K562 (cell line): Measurements from ENCODE around the gene TENM4. TPM values are rescaled to one million over a fixed set of nuclear protein-coding genes. Genes with fewer than 3 reads are reported as not detected.

Experiments
- ATAC-seq: fragments of 200-7000 bp; cut with Tn5 transposase; 3 replicates; pipeline ENCODE4 v1.9.1; 2020; ENCODE audit warnings: moderate library complexity
- BruUV-seq: library from RNA; stranded (reverse); fragments of 400-500 nt; replicated peaks from 2 replicates; lab custom pipeline; 2021; lab: Mats Ljungman, UMichigan
- CTCF ChIA-PET: fragments of 300-600 bp; formaldehyde crosslinking; extraction: SDS; loops from one replicate; lab custom pipeline; 2021; ENCODE audit warnings: low intra/inter-chr PET ratio; lab: Yijun Ruan, JAX
- POLR2A ChIA-PET: fragments of 300-600, 350-650 bp; sonication (Branson Sonifier 250); formaldehyde crosslinking; extraction: SDS; loops from one replicate; lab custom pipeline; 2021; ENCODE audit warnings: antibody characterized with exemption, inconsistent platforms; lab: Yijun Ruan, JAX
- DNase-seq, 4 experiments: peaks; one replicate each; pipeline versions ENCODE4 v3.0.0 to v3.0.0-alpha.2; 2011 to 2018; ENCODE audit warnings: low spot score in 3 of 4, mixed read lengths in 3 of 4; ENCODE audit errors: extremely low read depth in 1 of 4
- FAIRE-seq: peaks from 2 replicates; lab custom pipeline; 2011; peaks lifted over from hg19 to GRCh38; lab: Jason Lieb, UNC
- H2AFZ ChIP-seq: 2 replicates; pipeline ENCODE4 v1.6.0; 2011; ENCODE audit warnings: low read depth, low read length, control low read depth, inconsistent platforms
- H3K27ac ChIP-seq: fragments of 200-600 bp; 3 replicates; pipeline ENCODE4 v1.8.0; 2011; ENCODE audit warnings: low read depth, mild to moderate bottlenecking, control low read depth, inconsistent platforms, low read length, moderate library complexity, mixed read lengths; ENCODE audit errors: extremely low read depth
- H3K27me3 ChIP-seq, 2 experiments: fragments of 300-600 bp in 1 of 2; 2 replicates in 1 of 2; 3 replicates in 1 of 2; pipeline versions ENCODE4 v1.6.0 to v1.8.0; 2011; ENCODE audit warnings: inconsistent platforms in 2 of 2, low read length in 2 of 2, mild to moderate bottlenecking in 1 of 2, mixed read lengths in 1 of 2, moderate library complexity in 1 of 2; ENCODE audit not compliant: control insufficient read depth in 2 of 2, insufficient read depth in 2 of 2
- H3K36me3 ChIP-seq: fragments of 300-600 bp; 3 replicates; pipeline ENCODE4 v1.8.0; 2011; ENCODE audit warnings: mild to moderate bottlenecking, low read length, inconsistent platforms; ENCODE audit not compliant: control insufficient read depth, insufficient read depth
- H3K4me1 ChIP-seq, 2 experiments: fragments of 200-600 bp in 1 of 2; replicated peaks in 1 of 2; 2 replicates in 1 of 2; 3 replicates in 1 of 2; pipeline versions ENCODE4 v1.5.1 to v1.8.0; 2011; ENCODE audit warnings: inconsistent platforms in 2 of 2, low read length in 2 of 2, mild to moderate bottlenecking in 1 of 2, mixed read lengths in 1 of 2, moderate library complexity in 1 of 2; ENCODE audit not compliant: control insufficient read depth in 2 of 2, insufficient read depth in 2 of 2
- H3K4me2 ChIP-seq: 2 replicates; pipeline ENCODE4 v1.6.1; 2011; ENCODE audit warnings: low read length, control low read depth, inconsistent platforms, mixed read lengths; ENCODE audit not compliant: insufficient read depth
- H3K4me3 ChIP-seq: fragments of 200-600 bp; sonication (generic), shearing (Covaris generic); 2 replicates; pipeline ENCODE4 v1.5.1; 2016; ENCODE audit warnings: control low read depth, inconsistent platforms
- H3K79me2 ChIP-seq: fragments of 200-600 bp; 3 replicates; pipeline ENCODE4 v1.8.0; 2011; ENCODE audit warnings: low read length, inconsistent platforms; ENCODE audit not compliant: control insufficient read depth, insufficient read depth
- H3K9ac ChIP-seq, 2 experiments: 2 replicates each; pipeline versions ENCODE4 v1.6.0 to v1.6.1; 2011; ENCODE audit warnings: low read depth in 2 of 2, low read length in 2 of 2, control low read depth in 1 of 2, inconsistent platforms in 1 of 2, mild to moderate bottlenecking in 1 of 2, mixed read lengths in 1 of 2; ENCODE audit not compliant: insufficient read depth in 1 of 2
- H3K9me1 ChIP-seq: one replicate; pipeline ENCODE4 v1.6.0; 2011; ENCODE audit warnings: inconsistent platforms, mild to moderate bottlenecking, low read length, moderate library complexity; ENCODE audit not compliant: control insufficient read depth, insufficient read depth
- H3K9me3 ChIP-seq: replicated peaks from 2 replicates; pipeline ENCODE4 v1.5.1; 2011; ENCODE audit warnings: low read depth, low read length, inconsistent platforms; ENCODE audit not compliant: control insufficient read depth, insufficient read depth
- H4K20me1 ChIP-seq: replicated peaks from 2 replicates; pipeline ENCODE4 v1.6.1; 2011; ENCODE audit warnings: low read length, inconsistent platforms, mixed read lengths; ENCODE audit not compliant: control insufficient read depth, insufficient read depth
- BCL6 ChIP-seq: fragments of 250-450 bp; sonication (Bioruptor Pico); IDR thresholded peaks from 2 replicates; pipeline ENCODE4 v1.4.0; 2020
- ELF1 ChIP-seq: fragments of 200-800 bp; sonication (Bioruptor generic); IDR thresholded peaks from 2 replicates; pipeline ENCODE4 v1.6.1; 2016; ENCODE audit warnings: missing genetic modification characterization, missing compliant biosample characterization
- HEY1 ChIP-seq: fragments of 250-450 bp; sonication (Bioruptor Pico); IDR thresholded peaks from 2 replicates; pipeline ENCODE4 v1.5.0; 2020; ENCODE audit warnings: mild to moderate bottlenecking, moderate library complexity, borderline replicate concordance
- MXI1 ChIP-seq: IDR thresholded peaks from 2 replicates; pipeline ENCODE4 v1.6.1; 2011; ENCODE audit warnings: low read depth, mild to moderate bottlenecking, improper control_type of control experiment, low read length
- MYC ChIP-seq, 2 experiments: fragments of 250-450 bp in 1 of 2; sonication (Bioruptor Pico) in 1 of 2; IDR thresholded peaks; 2 replicates each; pipeline versions ENCODE4 v1.5.1 to v1.6.1; 2012 to 2021; ENCODE audit warnings: low read depth in 2 of 2, borderline replicate concordance in 1 of 2, improper control_type of control experiment in 1 of 2, low read length in 1 of 2, mild to moderate bottlenecking in 1 of 2, moderate library complexity in 1 of 2
- NR2C1 ChIP-seq, 2 experiments: fragments of 450-650 bp; IDR thresholded peaks; 2 replicates each; pipeline ENCODE4 v1.6.1; 2017; ENCODE audit warnings: mild to moderate bottlenecking in 2 of 2, antibody characterized with exemption in 1 of 2, inconsistent platforms in 1 of 2, missing compliant biosample characterization in 1 of 2, missing genetic modification characterization in 1 of 2
- RBM17 ChIP-seq: fragments of 200-400 bp; formaldehyde crosslinking; IDR thresholded peaks from 2 replicates; pipeline ENCODE4 v1.6.1; 2017; ENCODE audit warnings: low read depth, mild to moderate bottlenecking, low read length, borderline replicate concordance
- RNF2 ChIP-seq: sonication (generic); IDR thresholded peaks from 2 replicates; pipeline ENCODE4 v1.6.1; 2016
- SAFB ChIP-seq: fragments of 200-400 bp; formaldehyde crosslinking; IDR thresholded peaks from 2 replicates; pipeline ENCODE4 v1.6.1; 2017; ENCODE audit warnings: low read depth, low read length, borderline replicate concordance
- SMAD4 ChIP-seq: fragments of 250-450 bp; sonication (Bioruptor Pico); conservative IDR thresholded peaks from 2 replicates; pipeline ENCODE4 v1.8.0; 2021; ENCODE audit warnings: inconsistent platforms, mild to moderate bottlenecking, moderate library complexity
- SMC3 ChIP-seq: conservative IDR thresholded peaks from 2 replicates; pipeline ENCODE4 v1.6.1; 2011; ENCODE audit warnings: low read depth, low read length, improper control_type of control experiment; ENCODE audit not compliant: insufficient read depth
- WGBS: fragments of 100-300 bp; shearing (Covaris generic); methylation state at CpG from one replicate; pipeline ENCODE4 v1.1.6; 2016; ENCODE audit warnings: low coverage, mixed read lengths; ENCODE audit not compliant: insufficient coverage; ENCODE audit errors: missing lambda C conversion rate; 5-methylcytosine and 5-hydroxymethylcytosine counted together
- in situ Hi-C: fragments of 300-500 bp; cut with MboI; formaldehyde crosslinking; loops from 4 replicates; pipeline ENCODE4 v1.15.0; 2018; ENCODE audit warnings: inconsistent platforms, mixed read lengths
- intact Hi-C: fragments of 100-400 bp; cut with micrococcal nuclease; formaldehyde crosslinking; loops from 2 replicates; pipeline ENCODE4 v1.14.2; 2022
- polyA plus RNA-seq, 8 experiments: library from polyadenylated mRNA; depleted of rRNA in 4 of 8; stranded (reverse) in 5 of 8; unstranded in 3 of 8; fragments of >200 nt; fragmentation: Nextera tagmentation in 2 of 8; fragmentation: Illumina TruSeq in 1 of 8; extraction: Ambion mirVana in 2 of 8; extraction: Trizol in 1 of 8; gene quantifications; 2 replicates each; pipeline versions ENCODE4 v1.2.1 to v1.2.3, GENCODE V29; 2011 to 2014; ENCODE audit warnings: inconsistent platforms in 1 of 8, missing spikeins in 1 of 8
- total RNA-seq, 7 experiments: library from RNA; depleted of rRNA in 6 of 7; stranded (reverse); fragments of >200 nt in 6 of 7; fragmentation: Illumina TruSeq in 2 of 7; extraction: Trizol in 2 of 7; gene quantifications; 2 replicates each; pipeline versions ENCODE4 v1.2.1 to v1.2.3, GENCODE V29; 2011 to 2021; ENCODE audit warnings: low replicate concordance in 1 of 7
- TF ChIP-seq, protein P1 (sequence below): sonication (generic); formaldehyde crosslinking; IDR thresholded peaks from 2 replicates; pipeline ENCODE4 v1.5.0; 2020; ENCODE audit warnings: missing genetic modification reagents
- TF ChIP-seq, protein P2 (sequence below): fragments of 450-650 bp; IDR thresholded peaks from 2 replicates; pipeline ENCODE4 v1.7.0; 2016; ENCODE audit warnings: borderline replicate concordance
- TF ChIP-seq, protein P3 (sequence below): fragments of 450-650 bp; formaldehyde crosslinking; conservative IDR thresholded peaks from 2 replicates; pipeline ENCODE4 v1.4.0; 2022; ENCODE audit warnings: mild to moderate bottlenecking, missing genetic modification characterization
- TF ChIP-seq, protein P4 (sequence below), 2 experiments: IDR thresholded peaks; 2 replicates each; pipeline ENCODE4 v1.6.1; 2011; ENCODE audit warnings: borderline replicate concordance in 1 of 2, control low read depth in 1 of 2, low read depth in 1 of 2, low read length in 1 of 2, mild to moderate bottlenecking in 1 of 2, mixed read lengths in 1 of 2, moderate library complexity in 1 of 2; ENCODE audit not compliant: insufficient read depth in 1 of 2, insufficient read length in 1 of 2, poor library complexity in 1 of 2, severe bottlenecking in 1 of 2; ENCODE audit errors: extremely low read depth in 1 of 2

TENM4 gene
- total and polyA plus RNA-seq, 9 of the 15 experiments (the other 6 are each of a cell fraction or from before 2014, with no cell fraction given), result 0.16 TPM; not detected in 8

DNA sequence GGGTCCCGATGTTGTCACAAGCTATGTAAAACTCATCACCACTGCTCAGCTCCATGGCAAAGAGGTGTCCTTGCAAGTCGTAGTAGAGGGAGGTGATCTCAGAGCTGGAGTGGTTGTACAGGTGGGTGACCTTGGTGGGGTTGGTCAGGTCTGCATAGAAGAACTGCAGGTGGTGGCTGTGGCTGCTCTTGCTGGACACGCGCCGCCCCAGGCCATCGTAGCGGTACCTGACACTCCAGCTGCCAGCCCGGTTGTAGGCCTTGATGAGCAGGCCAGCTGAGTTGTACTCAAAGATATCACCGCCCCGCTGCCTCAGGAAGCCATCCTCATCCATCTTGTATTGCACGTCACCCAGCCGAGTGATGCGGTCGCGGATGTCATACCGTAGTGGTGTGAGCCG lies 771.6 kb downstream of the TENM4 start:
- no peak for FAIRE-seq
- POLR2A ChIA-PET, result interaction anchor here (0.6 to 1.0 kb wide), 2 partner anchors 17 to 23 kb away, joined by 4 to 5 read pairs; no protein-coding TSS in a partner anchor
- no peak overlapping the region for H3K27ac ChIP-seq
- no peaks in the 10 kb centered on the region for H3K9me1 ChIP-seq
- no peaks in the 10 kb centered on the region for H3K79me2 ChIP-seq
- WGBS, result 13% methylated on average over 17 of the region's 17 CpGs
- TF ChIP-seq SMC3 (no peak), NR2C1 (IDR thresholded peaks at IDR 0.05) (no peak), NR2C1 (tag; IDR thresholded peaks at IDR 0.05) (no peak), BCL6 (CRISPR knock-in tag) (no peak), ELF1 (no peak), RNF2 (no peak), HEY1 (no peak), SMAD4 (CRISPR knock-in tag) (no peak), RBM17 (no peak), MYC (IDR thresholded peaks at IDR 0.05; ENCODE audit: low read depth, low read length) (no peak), MYC (CRISPR knock-in tag; IDR thresholded peaks at IDR 0.05; ENCODE audit: borderline replicate concordance, low read depth) (no peak), SAFB (no peak), MXI1 (no peak)
- TF ChIP-seq, protein P1, sequence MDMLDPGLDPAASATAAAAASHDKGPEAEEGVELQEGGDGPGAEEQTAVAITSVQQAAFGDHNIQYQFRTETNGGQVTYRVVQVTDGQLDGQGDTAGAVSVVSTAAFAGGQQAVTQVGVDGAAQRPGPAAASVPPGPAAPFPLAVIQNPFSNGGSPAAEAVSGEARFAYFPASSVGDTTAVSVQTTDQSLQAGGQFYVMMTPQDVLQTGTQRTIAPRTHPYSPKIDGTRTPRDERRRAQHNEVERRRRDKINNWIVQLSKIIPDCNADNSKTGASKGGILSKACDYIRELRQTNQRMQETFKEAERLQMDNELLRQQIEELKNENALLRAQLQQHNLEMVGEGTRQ (CRISPR knock-in tag), result no peak
- TF ChIP-seq, protein P2, sequence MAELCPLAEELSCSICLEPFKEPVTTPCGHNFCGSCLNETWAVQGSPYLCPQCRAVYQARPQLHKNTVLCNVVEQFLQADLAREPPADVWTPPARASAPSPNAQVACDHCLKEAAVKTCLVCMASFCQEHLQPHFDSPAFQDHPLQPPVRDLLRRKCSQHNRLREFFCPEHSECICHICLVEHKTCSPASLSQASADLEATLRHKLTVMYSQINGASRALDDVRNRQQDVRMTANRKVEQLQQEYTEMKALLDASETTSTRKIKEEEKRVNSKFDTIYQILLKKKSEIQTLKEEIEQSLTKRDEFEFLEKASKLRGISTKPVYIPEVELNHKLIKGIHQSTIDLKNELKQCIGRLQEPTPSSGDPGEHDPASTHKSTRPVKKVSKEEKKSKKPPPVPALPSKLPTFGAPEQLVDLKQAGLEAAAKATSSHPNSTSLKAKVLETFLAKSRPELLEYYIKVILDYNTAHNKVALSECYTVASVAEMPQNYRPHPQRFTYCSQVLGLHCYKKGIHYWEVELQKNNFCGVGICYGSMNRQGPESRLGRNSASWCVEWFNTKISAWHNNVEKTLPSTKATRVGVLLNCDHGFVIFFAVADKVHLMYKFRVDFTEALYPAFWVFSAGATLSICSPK, result no peak
- TF ChIP-seq, protein P3, sequence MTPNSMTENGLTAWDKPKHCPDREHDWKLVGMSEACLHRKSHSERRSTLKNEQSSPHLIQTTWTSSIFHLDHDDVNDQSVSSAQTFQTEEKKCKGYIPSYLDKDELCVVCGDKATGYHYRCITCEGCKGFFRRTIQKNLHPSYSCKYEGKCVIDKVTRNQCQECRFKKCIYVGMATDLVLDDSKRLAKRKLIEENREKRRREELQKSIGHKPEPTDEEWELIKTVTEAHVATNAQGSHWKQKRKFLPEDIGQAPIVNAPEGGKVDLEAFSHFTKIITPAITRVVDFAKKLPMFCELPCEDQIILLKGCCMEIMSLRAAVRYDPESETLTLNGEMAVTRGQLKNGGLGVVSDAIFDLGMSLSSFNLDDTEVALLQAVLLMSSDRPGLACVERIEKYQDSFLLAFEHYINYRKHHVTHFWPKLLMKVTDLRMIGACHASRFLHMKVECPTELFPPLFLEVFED, result no peak
- TF ChIP-seq, protein P4, sequence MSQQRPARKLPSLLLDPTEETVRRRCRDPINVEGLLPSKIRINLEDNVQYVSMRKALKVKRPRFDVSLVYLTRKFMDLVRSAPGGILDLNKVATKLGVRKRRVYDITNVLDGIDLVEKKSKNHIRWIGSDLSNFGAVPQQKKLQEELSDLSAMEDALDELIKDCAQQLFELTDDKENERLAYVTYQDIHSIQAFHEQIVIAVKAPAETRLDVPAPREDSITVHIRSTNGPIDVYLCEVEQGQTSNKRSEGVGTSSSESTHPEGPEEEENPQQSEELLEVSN (IDR thresholded peaks at IDR 0.05; ENCODE audit: borderline replicate concordance in 1 of 2, extremely low read depth in 1 of 2, insufficient read depth in 1 of 2, insufficient read length in 1 of 2, low read depth in 1 of 2, low read length in 1 of 2, poor library complexity in 1 of 2, severe bottlenecking in 1 of 2), result no peak
- TF ChIP-seq, all 486 proteins: peak for 0
- peaks cover 0 to 7% of the 10 kb centered on the region in 2 experiments; a peak in 2 of 5 replicates for H3K4me1 ChIP-seq
- H3K9me3 ChIP-seq, result no peaks in the 10 kb centered on the region
- H3K36me3 ChIP-seq, result no peaks in the 10 kb centered on the region
- no peak overlapping the region for H2AFZ ChIP-seq
- in situ Hi-C loops (no loop called here), intact Hi-C loops (no loop called here)
- no peak overlapping the region for H3K4me2 ChIP-seq
- H3K27me3 ChIP-seq, result peaks cover 3 to 47% of the 10 kb centered on the region in 2 experiments; a peak in 4 of 5 replicates
- no peaks in the 10 kb centered on the region; the same call in 1 of the 2 replicates for H4K20me1 ChIP-seq
- no TSS peak for BruUV-seq
- DNase-seq, result no peak
- ATAC-seq, result no peak
- H3K9ac ChIP-seq, result no peak overlapping the region
- CTCF ChIA-PET, result no interaction called here
- no peak overlapping the region for H3K4me3 ChIP-seq
